G401 (cell line): ENCODE results near the gene NIF3L1. TPM values are rescaled to one million over a fixed set of nuclear protein-coding genes. Genes with fewer than 3 reads are reported as not detected.

Experiments
- DNase-seq: peaks from one replicate; pipeline ENCODE4 v3.0.0-alpha.2; 2015; ENCODE audit warnings: low spot score
- in situ Hi-C: cut with HindIII; loops from 2 replicates; pipeline ENCODE4 v1.10.0; 2016; ENCODE audit warnings: low sequenced_read_pairs, mixed read lengths
- total RNA-seq: library from RNA; depleted of rRNA; stranded (reverse); fragments of >200 nt; shearing (Covaris generic); gene quantifications from 2 replicates; pipeline ENCODE4 v1.2.3, GENCODE V29; 2014; rRNA removed

Gene NIF3L1
- 80.5 and 105 TPM in 2 replicates for total RNA-seq

GRCh38 chr2:200888704-200889625 lies at the start of gene NIF3L1, which contains the start of gene PPIL3:
TSS of gene NIF3L1 (plus strand) at chr2:200889371. CDS start at chr2:200891944, 2,573 bp downstream.
TSS of gene PPIL3 (minus strand) at chr2:200889077. CDS start at chr2:200887615, 1,462 bp downstream.
- in situ Hi-C loops: no loop called here
- DNase-seq: peak; percentile 98

DNA sequence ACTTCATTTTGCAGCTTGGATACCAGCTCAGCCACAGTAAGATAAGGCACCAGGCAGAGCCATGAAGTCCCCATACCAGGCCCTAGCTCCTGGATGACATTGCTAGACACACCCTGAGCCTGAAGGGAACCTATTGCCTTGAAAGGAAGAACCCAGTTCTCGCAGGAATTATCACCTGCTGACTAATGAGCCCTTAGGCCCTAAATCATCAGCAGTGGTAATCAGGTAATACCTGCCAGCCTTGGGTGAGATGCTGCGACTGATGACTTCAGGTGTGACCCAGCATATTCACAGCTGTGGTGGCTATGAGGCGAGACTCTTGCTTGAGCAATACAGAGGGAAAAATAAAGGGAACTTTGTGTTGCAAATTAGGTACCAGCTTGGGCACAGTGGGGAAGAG lies 49.7 kb upstream of the NIF3L1 start:
- in situ Hi-C loops: no loop called here
- DNase-seq: no peak

- in situ Hi-C loops: no loop called here
- no peak for DNase-seq
These were observed 44.9 kb upstream of the NIF3L1 start for GRCh38 chr2:200843993-200844948.

GRCh38 chr2:200845194-200845593 lies 44.0 kb upstream of the NIF3L1 start:
- in situ Hi-C loops: no loop called here
- no peak for DNase-seq

DNA sequence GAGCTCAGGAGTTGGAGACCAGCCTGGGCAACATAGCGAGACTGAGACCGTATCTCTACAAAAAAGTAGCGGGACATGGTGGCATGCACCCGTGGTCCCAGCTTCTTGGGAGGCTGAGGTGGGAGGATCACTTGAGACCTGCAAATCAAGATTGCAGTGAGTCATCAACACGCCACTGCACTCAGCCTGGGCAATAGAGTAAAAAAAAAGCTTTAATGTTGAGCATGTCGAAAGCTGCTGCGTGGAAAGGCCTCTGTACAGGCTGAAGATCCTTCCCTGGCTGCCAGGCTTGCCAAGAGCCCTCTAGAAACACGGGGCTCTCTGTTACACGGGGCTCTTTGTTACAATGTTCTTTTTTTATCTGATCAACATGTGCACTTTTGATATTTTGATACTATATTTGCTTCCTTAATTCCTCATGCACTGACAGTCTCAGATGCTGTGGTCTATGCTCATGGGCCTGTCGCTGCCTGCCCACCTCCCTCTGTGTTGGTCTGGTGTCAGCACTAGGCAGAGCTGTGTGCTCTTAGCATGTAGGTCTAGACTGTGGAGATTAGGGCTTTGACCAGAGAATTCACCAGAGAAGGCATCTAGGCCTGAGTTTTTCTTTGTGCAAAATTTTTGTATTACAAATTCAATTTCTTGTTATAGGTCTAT lies 43.4 kb upstream of the NIF3L1 start:
- DNase-seq: no peak
- in situ Hi-C loops: no loop called here

DNA sequence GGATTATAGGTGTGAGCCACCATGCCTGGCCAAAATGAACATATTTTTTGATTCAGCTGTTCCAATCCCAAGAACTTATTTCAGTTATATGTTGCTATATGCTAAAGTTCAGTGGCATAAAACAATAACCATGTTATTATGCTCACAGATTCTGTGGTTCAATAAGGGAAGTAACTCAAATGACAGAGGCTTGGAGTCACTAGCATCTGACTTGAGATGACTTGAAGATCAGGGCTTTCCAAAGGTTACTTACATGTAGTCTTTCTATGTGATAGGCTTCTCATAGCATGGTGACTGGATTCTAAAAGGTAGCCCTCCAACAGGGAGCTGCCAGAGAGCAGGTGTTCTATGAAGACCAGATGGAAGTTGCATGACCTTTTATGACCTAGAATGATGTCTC lies 41.9 kb upstream of the NIF3L1 start:
- no peak for DNase-seq
- in situ Hi-C loops: no loop called here

DNA sequence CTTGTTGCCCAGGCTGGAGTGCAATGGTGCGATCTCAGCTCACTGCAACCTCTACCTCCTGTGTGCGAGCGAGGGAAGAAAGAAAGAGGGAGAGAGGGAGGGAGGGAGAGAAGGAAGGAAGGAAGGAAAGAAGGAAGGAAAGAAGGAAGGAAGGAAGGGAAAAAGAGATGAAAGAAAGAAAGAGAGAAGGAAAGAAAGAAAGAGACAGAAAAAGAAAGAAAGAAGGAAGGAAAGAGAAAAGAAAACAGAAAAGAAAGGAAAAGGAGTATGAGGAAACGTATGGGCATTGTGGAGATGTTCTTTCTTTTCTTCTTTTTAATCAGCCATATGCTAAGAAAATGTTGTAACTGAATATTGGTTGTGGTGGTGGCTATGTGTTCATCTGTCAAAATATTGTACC lies 41.2 kb upstream of the NIF3L1 start:
- in situ Hi-C loops: no loop called here
- no peak for DNase-seq

GRCh38 chr2:200850512-200851256 lies 38.5 kb upstream of the NIF3L1 start:
- DNase-seq: no peak
- in situ Hi-C loops: no loop called here

GRCh38 chr2:200851398-200852248 lies 37.5 kb upstream of the NIF3L1 start:
- DNase-seq: no peak
- in situ Hi-C loops: no loop called here

GRCh38 chr2:200852605-200853004 lies 36.6 kb upstream of the NIF3L1 start:
- no peak for DNase-seq
- in situ Hi-C loops: no loop called here

- no peak for DNase-seq
- in situ Hi-C loops: no loop called here
These were observed 32.4 kb upstream of the NIF3L1 start for GRCh38 chr2:200856806-200857205.

GRCh38 chr2:200860092-200860795 lies 28.9 kb upstream of the NIF3L1 start:
- in situ Hi-C loops: no loop called here
- DNase-seq: peak; percentile 58

- in situ Hi-C loops: no loop called here
These were observed 27.5 kb upstream of the NIF3L1 start for GRCh38 chr2:200861617-200862155.

DNA sequence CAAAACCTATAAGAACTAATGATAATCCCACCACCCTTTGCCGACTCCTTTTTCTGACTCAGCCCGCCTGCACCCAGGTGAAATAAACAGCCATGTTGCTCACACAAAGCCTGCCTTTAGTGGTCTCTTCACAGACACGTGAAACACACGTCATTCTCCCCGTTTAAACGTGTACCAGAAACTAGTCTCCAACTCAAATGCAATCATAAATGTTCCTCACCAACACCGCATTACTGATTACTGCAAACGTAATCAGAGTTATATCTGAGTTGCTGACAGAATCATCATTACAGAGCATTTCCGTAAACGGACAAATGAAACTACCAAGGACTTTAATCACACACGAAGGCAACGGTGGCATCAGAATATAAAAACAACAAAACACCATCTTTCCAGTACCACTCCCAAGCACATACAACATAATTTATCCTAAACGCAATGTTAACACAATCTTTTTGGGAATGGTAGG lies 26.6 kb upstream of the NIF3L1 start:
- in situ Hi-C loops: no loop called here
- DNase-seq: peak; percentile 38

More at GRCh38 chr2:200861617-200862155, 27.5 kb upstream of the NIF3L1 start:
- no peak for DNase-seq

GRCh38 chr2:200863782-200864175 lies 25.4 kb upstream of the NIF3L1 start:
- DNase-seq: peak; percentile 47

GRCh38 chr2:200864176-200865034 lies 24.8 kb upstream of the NIF3L1 start, which contains the start of gene CLK1:
TSS of gene CLK1 (minus strand) at chr2:200864658. CDS start at chr2:200861862, 2,796 bp downstream.
- in situ Hi-C loops: no loop called here
- DNase-seq: peak; percentile 93

More at GRCh38 chr2:200863782-200864175, 25.4 kb upstream of the NIF3L1 start:
- in situ Hi-C loops: no loop called here
